PC-3 (cell line): ENCODE measurements around the gene CYB5B. TPM values are rescaled to one million over a fixed set of nuclear protein-coding genes. Genes with fewer than 3 reads are reported as not detected.

ENCODE experiments used
- ATAC-seq: fragments of 200-7000 bp; cut with Tn5 transposase; 2 replicates; pipeline ENCODE4 v1.9.1; 2020; ENCODE audit warnings: mild to moderate bottlenecking, moderate library complexity
- BruUV-seq: library from RNA; stranded (reverse); fragments of 400-500 nt; replicated peaks from 2 replicates; lab custom pipeline; 2021; lab: Mats Ljungman, UMichigan
- CTCF ChIA-PET: fragments of 300-600 bp; sonication (Branson Sonifier 250); formaldehyde crosslinking; loops from one replicate; lab custom pipeline; 2022; ENCODE audit warnings: antibody characterized with exemption; lab: Charles Lee
- POLR2A ChIA-PET: fragments of 300-600 bp; sonication (Branson Sonifier 250); formaldehyde crosslinking; loops from one replicate; lab custom pipeline; 2022; ENCODE audit warnings: antibody characterized with exemption; ENCODE audit not compliant: unreplicated experiment; lab: Charles Lee
- DNase-seq: peaks from one replicate; pipeline ENCODE4 v3.0.0-alpha.2; 2015
- H2AFZ ChIP-seq: fragments of 300-600 bp; sonication (generic); 2 replicates; pipeline ENCODE4 v1.6.0; 2016; ENCODE audit warnings: antibody characterized with exemption, low read length
- H3F3A ChIP-seq: fragments of 300-600 bp; sonication (generic); one replicate; pipeline ENCODE4 v1.6.0; 2017; ENCODE audit warnings: antibody characterized with exemption, low read length, control low read depth, mild to moderate bottlenecking; ENCODE audit not compliant: unreplicated experiment
- H3K27ac ChIP-seq: fragments of 300-600 bp; sonication (generic); 2 replicates; pipeline ENCODE4 v1.5.1; 2016; ENCODE audit warnings: mild to moderate bottlenecking, low read length
- H3K27me3 ChIP-seq: fragments of 300-600 bp; sonication (generic); 2 replicates; pipeline ENCODE4 v1.6.1; 2016; ENCODE audit warnings: low read length, mixed read lengths
- H3K36me3 ChIP-seq: fragments of 300-600 bp; sonication (generic); 2 replicates; pipeline ENCODE4 v1.6.1; 2016; ENCODE audit warnings: low read depth, mixed run types, low read length, mixed read lengths
- H3K4me1 ChIP-seq: fragments of 300-600 bp; sonication (generic); 2 replicates; pipeline ENCODE4 v1.5.1; 2016; ENCODE audit warnings: low read length; ENCODE audit not compliant: insufficient read depth
- H3K4me2 ChIP-seq: fragments of 300-600 bp; sonication (generic); 2 replicates; pipeline ENCODE4 v1.6.0; 2016; ENCODE audit warnings: low read length
- H3K4me3 ChIP-seq: fragments of 300-600 bp; sonication (generic); 2 replicates; pipeline ENCODE4 v1.5.1; 2016; ENCODE audit warnings: mild to moderate bottlenecking, low read length, mixed read lengths
- H3K79me2 ChIP-seq: fragments of 300-600 bp; sonication (generic); 2 replicates; pipeline ENCODE4 v1.6.1; 2017; ENCODE audit warnings: low read length, mixed read lengths
- H3K9ac ChIP-seq: fragments of 300-600 bp; sonication (generic); 2 replicates; pipeline ENCODE4 v1.6.0; 2016; ENCODE audit warnings: mild to moderate bottlenecking, low read length
- H3K9me2 ChIP-seq: fragments of 300-600 bp; sonication (generic); replicated peaks from 2 replicates; pipeline ENCODE4 v1.6.1; 2016; ENCODE audit warnings: mixed run types, low read length, mixed read lengths
- H3K9me3 ChIP-seq: fragments of 300-600 bp; sonication (generic); 2 replicates; pipeline ENCODE4 v1.6.1; 2016; ENCODE audit warnings: low read length, mixed read lengths
- H4K20me1 ChIP-seq: fragments of 300-600 bp; sonication (generic); 2 replicates; pipeline ENCODE4 v1.6.1; 2016; ENCODE audit warnings: low read length, mixed read lengths
- EZH2 ChIP-seq: fragments of 300-600 bp; sonication (generic); IDR thresholded peaks from one replicate; pipeline ENCODE4 v1.6.1; 2017; ENCODE audit warnings: antibody characterized with exemption, mild to moderate bottlenecking, low read length; ENCODE audit not compliant: unreplicated experiment
- EZH2phosphoT487 ChIP-seq: fragments of 300-600 bp; sonication (generic); IDR thresholded peaks from 2 replicates; pipeline ENCODE4 v1.6.1; 2018; ENCODE audit warnings: mild to moderate bottlenecking, antibody characterized with exemption, low read length, borderline replicate concordance
- intact Hi-C: fragments of 100-400 bp; cut with micrococcal nuclease; formaldehyde crosslinking; loops from 2 replicates; pipeline ENCODE4 v1.9.0; 2023
- total RNA-seq: library from RNA; depleted of rRNA; stranded (reverse); fragments of >200 nt; gene quantifications from 2 replicates; pipeline ENCODE4 v1.2.3, GENCODE V29; 2014
- TF ChIP-seq, protein P1 (sequence below): fragments of 300-600 bp; sonication (generic); conservative IDR thresholded peaks from 2 replicates; pipeline ENCODE4 v1.5.1; 2017; ENCODE audit warnings: antibody characterized with exemption, low read depth, mild to moderate bottlenecking, low read length

Gene CYB5B
- total RNA-seq, 1 experiment from 2014 or later, result 64.5 TPM

DNA sequence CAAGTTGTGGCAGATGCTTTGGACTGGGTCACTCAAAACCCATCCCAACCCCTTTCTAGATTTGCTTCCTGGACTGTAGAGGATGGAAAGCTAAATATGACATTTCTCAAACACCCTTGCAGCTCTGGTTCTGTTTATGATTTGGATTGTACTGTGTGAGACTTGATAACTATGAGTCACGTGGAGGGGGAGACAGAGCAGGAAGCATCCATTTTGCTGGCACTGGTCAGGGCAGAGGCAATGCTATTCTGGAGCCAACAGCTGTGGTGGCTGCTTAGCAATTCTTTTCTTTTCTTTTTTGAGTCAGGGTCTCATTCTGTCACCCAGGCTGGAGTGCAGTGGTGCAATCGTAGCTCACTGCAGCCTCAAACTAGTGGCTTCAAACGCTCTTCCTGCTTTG lies 25.1 kb upstream of the CYB5B start:
- H3K79me2 ChIP-seq, result no peaks in the 10 kb centered on the region
- no peaks in the 10 kb centered on the region for H4K20me1 ChIP-seq
- no peaks in the 10 kb centered on the region for H3K36me3 ChIP-seq
- no peak overlapping the region for H3K9ac ChIP-seq
- H3K4me1 ChIP-seq, result peaks cover 29% of the 10 kb centered on the region
- no peak overlapping the region for H3K4me3 ChIP-seq
- ChIA-PET POLR2A (no interaction called here), CTCF (interaction anchor here (1.0 kb wide), 1 partner anchor 65 kb away, joined by 4 read pairs; no protein-coding TSS in a partner anchor)
- DNase-seq, result no peak
- no TSS peak for BruUV-seq
- H3F3A ChIP-seq, result no peaks in the 10 kb centered on the region
- H3K9me3 ChIP-seq, result no peaks in the 10 kb centered on the region
- TF ChIP-seq, protein P1, sequence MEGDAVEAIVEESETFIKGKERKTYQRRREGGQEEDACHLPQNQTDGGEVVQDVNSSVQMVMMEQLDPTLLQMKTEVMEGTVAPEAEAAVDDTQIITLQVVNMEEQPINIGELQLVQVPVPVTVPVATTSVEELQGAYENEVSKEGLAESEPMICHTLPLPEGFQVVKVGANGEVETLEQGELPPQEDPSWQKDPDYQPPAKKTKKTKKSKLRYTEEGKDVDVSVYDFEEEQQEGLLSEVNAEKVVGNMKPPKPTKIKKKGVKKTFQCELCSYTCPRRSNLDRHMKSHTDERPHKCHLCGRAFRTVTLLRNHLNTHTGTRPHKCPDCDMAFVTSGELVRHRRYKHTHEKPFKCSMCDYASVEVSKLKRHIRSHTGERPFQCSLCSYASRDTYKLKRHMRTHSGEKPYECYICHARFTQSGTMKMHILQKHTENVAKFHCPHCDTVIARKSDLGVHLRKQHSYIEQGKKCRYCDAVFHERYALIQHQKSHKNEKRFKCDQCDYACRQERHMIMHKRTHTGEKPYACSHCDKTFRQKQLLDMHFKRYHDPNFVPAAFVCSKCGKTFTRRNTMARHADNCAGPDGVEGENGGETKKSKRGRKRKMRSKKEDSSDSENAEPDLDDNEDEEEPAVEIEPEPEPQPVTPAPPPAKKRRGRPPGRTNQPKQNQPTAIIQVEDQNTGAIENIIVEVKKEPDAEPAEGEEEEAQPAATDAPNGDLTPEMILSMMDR, result no peak
- no peak for TF ChIP-seq EZH2
- TF ChIP-seq EZH2phosphoT487, result no peak
- H3K4me2 ChIP-seq, result no peak overlapping the region
- no peak for ATAC-seq
- no peaks in the 10 kb centered on the region for H3K9me2 ChIP-seq
- H3K27ac ChIP-seq, result no peak overlapping the region
- H2AFZ ChIP-seq, result 0 out of 2 replicates have a peak overlapping the region, but pooled peaks have one; percentile 38
- H3K27me3 ChIP-seq, result no peaks in the 10 kb centered on the region
- intact Hi-C loops, result loop anchor here (5.0 to 10.0 kb wide), 4 partner anchors 53 to 355 kb away; partner anchors contain the start of gene NOB1

DNA sequence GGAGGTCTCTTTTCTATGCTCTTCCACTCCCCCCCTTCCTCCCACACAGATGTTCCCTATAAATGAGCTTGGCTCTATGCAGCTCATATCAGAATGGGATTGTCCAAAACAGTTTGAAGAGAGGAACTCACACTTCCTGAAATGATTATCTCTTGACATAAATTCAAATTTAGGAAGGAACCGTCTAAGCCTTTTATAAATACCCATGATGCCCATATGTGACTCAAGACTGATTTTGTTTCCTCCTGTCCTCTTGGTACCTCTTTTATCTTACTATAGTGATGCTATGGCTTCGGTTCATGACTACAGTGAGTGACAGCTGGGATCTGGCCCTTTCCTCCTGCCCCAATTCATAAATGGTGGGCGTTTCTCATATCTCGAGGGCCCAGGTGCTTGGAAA lies 22.0 kb upstream of the CYB5B start:
- no peak overlapping the region for H3K9ac ChIP-seq
- no peak overlapping the region for H3K4me2 ChIP-seq
- H2AFZ ChIP-seq, result no peak overlapping the region
- DNase-seq (no peak), ATAC-seq (no peak)
- no TSS peak for BruUV-seq
- peaks cover 22% of the 10 kb centered on the region for H3K4me1 ChIP-seq
- no peak overlapping the region for H3K27ac ChIP-seq
- H3K36me3 ChIP-seq, result no peaks in the 10 kb centered on the region
- H3K4me3 ChIP-seq, result no peak overlapping the region
- H3K79me2 ChIP-seq, result no peaks in the 10 kb centered on the region
- no peaks in the 10 kb centered on the region for H4K20me1 ChIP-seq
- POLR2A ChIA-PET, result no interaction called here
- CTCF ChIA-PET, result no interaction called here
- intact Hi-C loops, result no loop called here
- TF ChIP-seq, protein P1, result no peak
- TF ChIP-seq EZH2 (no peak), EZH2phosphoT487 (no peak)
- H3K27me3 ChIP-seq, result no peaks in the 10 kb centered on the region
- H3K9me2 ChIP-seq, result no peaks in the 10 kb centered on the region
- no peaks in the 10 kb centered on the region for H3F3A ChIP-seq
- H3K9me3 ChIP-seq, result no peaks in the 10 kb centered on the region

DNA sequence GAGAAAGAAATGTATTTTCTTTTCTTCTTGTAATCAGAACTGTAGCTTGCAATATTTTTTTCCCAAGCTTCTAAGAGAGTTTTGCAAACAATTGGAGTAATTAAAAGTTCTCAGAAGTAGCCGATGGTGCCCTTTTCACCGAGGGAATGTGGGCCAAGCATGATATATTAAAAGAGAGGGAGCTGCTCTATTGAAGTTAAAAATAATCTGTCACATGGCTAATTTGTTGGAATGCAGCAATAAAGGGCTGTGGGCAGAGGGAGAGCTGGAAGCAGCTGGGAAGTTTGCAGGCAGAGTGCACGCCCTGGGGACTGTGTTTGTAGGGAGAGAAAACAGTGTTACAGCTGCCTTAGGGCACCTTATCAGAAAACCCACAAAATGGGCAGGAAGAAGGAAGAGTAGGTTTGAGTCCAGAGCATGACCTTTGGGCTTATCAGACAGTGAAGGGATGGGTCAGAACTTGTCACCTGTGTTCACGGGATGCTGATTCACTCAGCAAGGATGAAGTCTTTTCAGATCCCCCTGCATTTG lies 20.1 kb upstream of the CYB5B start:
- POLR2A ChIA-PET, result no interaction called here
- ATAC-seq, result peak; percentile 82
- TF ChIP-seq, protein P1, result no peak
- TF ChIP-seq EZH2phosphoT487, result no peak
- intact Hi-C loops, result no loop called here
- Histone ChIP-seq H3F3A (no peaks in the 10 kb centered on the region), H3K27ac (no peak overlapping the region), H2AFZ (peak overlapping the region; percentile 54), H3K4me3 (no peak overlapping the region), H3K79me2 (no peaks in the 10 kb centered on the region), H3K4me2 (peak overlapping the region; percentile 8), H3K9ac (no peak overlapping the region), H3K4me1 (peaks cover 16% of the 10 kb centered on the region), H3K36me3 (no peaks in the 10 kb centered on the region), H3K9me3 (no peaks in the 10 kb centered on the region), H3K27me3 (no peaks in the 10 kb centered on the region), H3K9me2 (no peaks in the 10 kb centered on the region), H4K20me1 (no peaks in the 10 kb centered on the region)
- BruUV-seq, result no TSS peak
- DNase-seq, result no peak
- CTCF ChIA-PET, result interaction anchor here (0.6 kb wide), 1 partner anchor 9 kb away, joined by 4 read pairs; no protein-coding TSS in a partner anchor
